ENCODE data around the gene PARVB. TPM values are rescaled to one million over a fixed set of nuclear protein-coding genes. Genes with fewer than 3 reads are reported as not detected.

PARVB gene
- total and polyA plus RNA-seq, 2 experiments from 2014 or later: 10.2 to 11.2 TPM

- DNase-seq (ENCODE audit: low spot score): peak; percentile 69
- Histone ChIP-seq H3K4me3 (no peak overlapping the region), H3K27ac (peak overlapping the region; percentile 66), H3K4me1 (ENCODE audit: insufficient read depth) (peaks cover 18% of the 10 kb centered on the region), H4K20me1 (ENCODE audit: insufficient read depth, poor library complexity, severe bottlenecking) (no peaks in the 10 kb centered on the region), H3K79me2 (no peaks in the 10 kb centered on the region), H3K9me3 (ENCODE audit: low read depth) (no peaks in the 10 kb centered on the region), H2AFZ (no peak overlapping the region), H3K36me3 (replicated peaks; ENCODE audit: insufficient read depth, low read depth) (no peaks in the 10 kb centered on the region), H3K9me2 (replicated peaks; ENCODE audit: insufficient read depth) (no peaks in the 10 kb centered on the region), H3K4me2 (peak overlapping the region; percentile 22), H3K27me3 (no peaks in the 10 kb centered on the region)
- TF ChIP-seq, protein P1, sequence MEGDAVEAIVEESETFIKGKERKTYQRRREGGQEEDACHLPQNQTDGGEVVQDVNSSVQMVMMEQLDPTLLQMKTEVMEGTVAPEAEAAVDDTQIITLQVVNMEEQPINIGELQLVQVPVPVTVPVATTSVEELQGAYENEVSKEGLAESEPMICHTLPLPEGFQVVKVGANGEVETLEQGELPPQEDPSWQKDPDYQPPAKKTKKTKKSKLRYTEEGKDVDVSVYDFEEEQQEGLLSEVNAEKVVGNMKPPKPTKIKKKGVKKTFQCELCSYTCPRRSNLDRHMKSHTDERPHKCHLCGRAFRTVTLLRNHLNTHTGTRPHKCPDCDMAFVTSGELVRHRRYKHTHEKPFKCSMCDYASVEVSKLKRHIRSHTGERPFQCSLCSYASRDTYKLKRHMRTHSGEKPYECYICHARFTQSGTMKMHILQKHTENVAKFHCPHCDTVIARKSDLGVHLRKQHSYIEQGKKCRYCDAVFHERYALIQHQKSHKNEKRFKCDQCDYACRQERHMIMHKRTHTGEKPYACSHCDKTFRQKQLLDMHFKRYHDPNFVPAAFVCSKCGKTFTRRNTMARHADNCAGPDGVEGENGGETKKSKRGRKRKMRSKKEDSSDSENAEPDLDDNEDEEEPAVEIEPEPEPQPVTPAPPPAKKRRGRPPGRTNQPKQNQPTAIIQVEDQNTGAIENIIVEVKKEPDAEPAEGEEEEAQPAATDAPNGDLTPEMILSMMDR (IDR thresholded peaks at IDR 0.05; ENCODE audit: poor library complexity): no peak
- TF ChIP-seq EZH2phosphoT487 (IDR thresholded peaks at IDR 0.05; ENCODE audit: low read depth, severe bottlenecking, unreplicated experiment): no peak
- no peak for TF ChIP-seq EZH2 (IDR thresholded peaks at IDR 0.05; ENCODE audit: borderline replicate concordance)
- 22% methylated on average over 27 of the region's 27 CpGs for WGBS (ENCODE audit: low lambda C conversion rate, missing lambda C conversion rate)
These were observed 123.9 kb downstream of the PARVB start for GRCh38 chr22:44147821-44148574.

GRCh38 chr22:44151676-44152075, 127.6 kb downstream of the PARVB start:
- 74% methylated on average over 4 of the region's 4 CpGs for whole genome bisulfite sequencing (ENCODE audit: low lambda C conversion rate, missing lambda C conversion rate)

DNA sequence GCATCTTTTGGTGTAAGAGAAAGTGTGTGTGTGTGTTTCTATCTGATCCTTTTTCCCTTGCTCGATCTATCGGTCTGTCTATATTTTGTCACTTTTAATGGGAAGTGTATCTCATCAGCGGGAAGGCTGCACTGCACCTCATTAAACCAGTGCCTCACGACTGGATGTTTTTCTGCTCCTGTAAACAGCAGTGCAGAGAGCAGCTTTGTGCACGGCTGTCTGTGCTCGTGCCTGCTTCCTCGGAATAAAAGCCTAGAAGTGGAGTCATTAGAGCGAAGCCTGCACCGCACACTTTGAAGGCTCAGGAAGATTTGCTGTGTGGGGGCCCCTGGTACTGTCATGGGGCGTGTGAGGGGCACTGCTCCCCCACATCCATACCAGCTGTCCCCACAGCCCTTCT, 129.6 kb downstream of the PARVB start:
- WGBS (ENCODE audit: low lambda C conversion rate, missing lambda C conversion rate): 65% methylated on average over 10 of the region's 10 CpGs
- Histone ChIP-seq H3K4me3 (no peak overlapping the region), H3K27me3 (no peaks in the 10 kb centered on the region), H3K4me1 (ENCODE audit: insufficient read depth) (peaks cover 1% of the 10 kb centered on the region), H3K9me3 (ENCODE audit: low read depth) (no peaks in the 10 kb centered on the region), H3K9me2 (replicated peaks; ENCODE audit: insufficient read depth) (no peaks in the 10 kb centered on the region), H3K36me3 (replicated peaks; ENCODE audit: insufficient read depth, low read depth) (no peaks in the 10 kb centered on the region), H3K4me2 (no peak overlapping the region), H2AFZ (no peak overlapping the region), H3K79me2 (no peaks in the 10 kb centered on the region), H4K20me1 (ENCODE audit: insufficient read depth, poor library complexity, severe bottlenecking) (no peaks in the 10 kb centered on the region), H3K27ac (peak overlapping the region; percentile 34)
- TF ChIP-seq, protein P1 (IDR thresholded peaks at IDR 0.05; ENCODE audit: poor library complexity): no peak
- TF ChIP-seq EZH2phosphoT487 (IDR thresholded peaks at IDR 0.05; ENCODE audit: low read depth, severe bottlenecking, unreplicated experiment) (no peak), EZH2 (IDR thresholded peaks at IDR 0.05; ENCODE audit: borderline replicate concordance) (no peak)
- no peak for DNase-seq (ENCODE audit: low spot score)

More at GRCh38 chr22:44151676-44152075, 127.6 kb downstream of the PARVB start:
- no peak for TF ChIP-seq EZH2 (IDR thresholded peaks at IDR 0.05; ENCODE audit: borderline replicate concordance)
- no peak for TF ChIP-seq EZH2phosphoT487 (IDR thresholded peaks at IDR 0.05; ENCODE audit: low read depth, severe bottlenecking, unreplicated experiment)
- TF ChIP-seq, protein P1 (IDR thresholded peaks at IDR 0.05; ENCODE audit: poor library complexity): no peak
- no peaks in the 10 kb centered on the region for H3K79me2 ChIP-seq
- H3K36me3 ChIP-seq (replicated peaks; ENCODE audit: insufficient read depth, low read depth): no peaks in the 10 kb centered on the region
- H3K4me2 ChIP-seq: no peak overlapping the region
- H3K27ac ChIP-seq: no peak overlapping the region
- H3K4me1 ChIP-seq (ENCODE audit: insufficient read depth): peaks cover 5% of the 10 kb centered on the region
- H3K9me3 ChIP-seq (ENCODE audit: low read depth): no peaks in the 10 kb centered on the region
- no peak overlapping the region for H2AFZ ChIP-seq
- no peak for DNase-seq (ENCODE audit: low spot score)
- H3K27me3 ChIP-seq: no peaks in the 10 kb centered on the region
- H4K20me1 ChIP-seq (ENCODE audit: insufficient read depth, poor library complexity, severe bottlenecking): no peaks in the 10 kb centered on the region
- no peaks in the 10 kb centered on the region for H3K9me2 ChIP-seq (replicated peaks; ENCODE audit: insufficient read depth)
- H3K4me3 ChIP-seq: no peak overlapping the region
